ENCODE data around the gene MAN2A1. TPM values are rescaled to one million over a fixed set of nuclear protein-coding genes. Genes with fewer than 3 reads are reported as not detected.

The MAN2A1 gene
- total RNA-seq, 1 experiment from 2014 or later, result 78.0 TPM

DNA sequence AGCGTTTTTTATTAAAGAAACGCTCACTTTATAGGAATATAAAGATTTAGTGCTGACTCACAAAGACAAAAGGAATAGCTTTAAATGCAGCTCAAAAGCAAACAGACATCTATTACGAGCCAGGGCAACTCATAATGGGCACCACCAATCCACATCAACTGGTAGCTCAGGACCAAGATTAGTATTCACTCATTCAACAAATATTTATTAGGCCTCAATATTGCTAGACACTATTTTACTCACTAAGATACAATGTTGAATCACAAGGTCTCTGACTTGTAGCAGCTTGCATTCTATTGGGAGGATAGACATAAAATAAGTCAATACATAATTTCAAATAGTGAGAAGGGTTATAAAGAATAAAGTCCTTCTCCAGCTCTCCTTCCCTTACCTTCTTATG lies 8.0 kb upstream of the MAN2A1 start:
- Histone ChIP-seq H2AFZ (ENCODE audit: low read length) (no peak overlapping the region), H3K9me3 (ENCODE audit: control insufficient read depth, low read depth, low read length) (no peaks in the 10 kb centered on the region), H2AK5ac (ENCODE audit: insufficient read length, low read length) (no peak overlapping the region), H2BK5ac (ENCODE audit: insufficient read length, low read length) (no peak overlapping the region), H3K4me2 (ENCODE audit: insufficient read depth, insufficient read length, low read length) (no peak overlapping the region), H3K4ac (ENCODE audit: low read depth, low read length) (no peak overlapping the region), H2BK12ac (ENCODE audit: insufficient read length, low read depth, low read length) (no peak overlapping the region), H3K79me1 (ENCODE audit: insufficient read depth, low read depth, low read length, poor library complexity, severe bottlenecking) (no peaks in the 10 kb centered on the region), H2BK15ac (ENCODE audit: low read depth, low read length) (no peak overlapping the region), H3K14ac (ENCODE audit: insufficient read depth, low read length) (no peak overlapping the region), H4K20me1 (ENCODE audit: control insufficient read depth, insufficient read depth, insufficient read length) (no peaks in the 10 kb centered on the region), H3K79me2 (ENCODE audit: insufficient read depth, low read length) (no peaks in the 10 kb centered on the region), H2BK120ac (ENCODE audit: low read depth, low read length, poor library complexity, severe bottlenecking) (no peak overlapping the region), H4K5ac (ENCODE audit: insufficient read length, low read depth, low read length) (no peak overlapping the region), H3T11ph (ENCODE audit: low read length) (no peak overlapping the region), H4K8ac (replicated peaks; ENCODE audit: insufficient read length, low read depth, low read length) (no peak overlapping the region), H4K91ac (ENCODE audit: insufficient read length, low read depth, low read length) (no peak overlapping the region), H3K23me2 (ENCODE audit: insufficient read length, low read depth, low read length, poor library complexity, severe bottlenecking) (no peaks in the 10 kb centered on the region), H3K9ac (ENCODE audit: extremely low read depth, insufficient read length, low read length) (no peak overlapping the region), H2BK20ac (ENCODE audit: low read depth, low read length, poor library complexity, severe bottlenecking) (no peak overlapping the region), H3K56ac (ENCODE audit: insufficient read length, low read depth, low read length) (no peak overlapping the region), H3K18ac (ENCODE audit: insufficient read length, low read depth, low read length) (no peak overlapping the region), H3K4me1 (ENCODE audit: insufficient read depth, low read length) (no peaks in the 10 kb centered on the region), H3K27me3 (ENCODE audit: insufficient read depth, low read length) (no peaks in the 10 kb centered on the region), H3K23ac (ENCODE audit: insufficient read length, low read depth, low read length) (no peak overlapping the region), H3K27ac (ENCODE audit: insufficient read length, low read depth, low read length) (no peak overlapping the region)
- H3K27ac Mint-ChIP-seq, result no peak overlapping the region
- no peak overlapping the region for H3K4me3 Mint-ChIP-seq
- H3K9me3 Mint-ChIP-seq, result no peaks in the 10 kb centered on the region; a peak in 2 of 5 replicates
- H3K36me3 Mint-ChIP-seq (ENCODE audit: insufficient read depth in 1 of 3, low read depth in 3 of 3), result no peaks in the 10 kb centered on the region; a peak in 1 of 7 replicates
- TF ChIP-seq, protein P1, sequence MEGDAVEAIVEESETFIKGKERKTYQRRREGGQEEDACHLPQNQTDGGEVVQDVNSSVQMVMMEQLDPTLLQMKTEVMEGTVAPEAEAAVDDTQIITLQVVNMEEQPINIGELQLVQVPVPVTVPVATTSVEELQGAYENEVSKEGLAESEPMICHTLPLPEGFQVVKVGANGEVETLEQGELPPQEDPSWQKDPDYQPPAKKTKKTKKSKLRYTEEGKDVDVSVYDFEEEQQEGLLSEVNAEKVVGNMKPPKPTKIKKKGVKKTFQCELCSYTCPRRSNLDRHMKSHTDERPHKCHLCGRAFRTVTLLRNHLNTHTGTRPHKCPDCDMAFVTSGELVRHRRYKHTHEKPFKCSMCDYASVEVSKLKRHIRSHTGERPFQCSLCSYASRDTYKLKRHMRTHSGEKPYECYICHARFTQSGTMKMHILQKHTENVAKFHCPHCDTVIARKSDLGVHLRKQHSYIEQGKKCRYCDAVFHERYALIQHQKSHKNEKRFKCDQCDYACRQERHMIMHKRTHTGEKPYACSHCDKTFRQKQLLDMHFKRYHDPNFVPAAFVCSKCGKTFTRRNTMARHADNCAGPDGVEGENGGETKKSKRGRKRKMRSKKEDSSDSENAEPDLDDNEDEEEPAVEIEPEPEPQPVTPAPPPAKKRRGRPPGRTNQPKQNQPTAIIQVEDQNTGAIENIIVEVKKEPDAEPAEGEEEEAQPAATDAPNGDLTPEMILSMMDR (conservative IDR thresholded peaks at IDR 0.05), result no peak
- no peaks in the 10 kb centered on the region for H3K27me3 Mint-ChIP-seq (ENCODE audit: low read depth)
- peaks cover 10 to 11% of the 10 kb centered on the region in 2 experiments for H3K4me1 Mint-ChIP-seq
- WGBS (ENCODE audit: extremely low coverage, insufficient read length, low lambda C conversion rate), result 100% methylated on average over 2 of the region's 3 CpGs
- no peak for DNase-seq

Measured in H9 (cell line).